Neural cell (in vitro differentiated cells): Measurements from ENCODE around the gene CTNNBL1.

ENCODE experiments used
- TAF1 ChIP-seq: IDR thresholded peaks from 2 replicates; pipeline ENCODE4 v1.6.1; 2012; ENCODE audit warnings: low read depth
- TF ChIP-seq, protein P1 (sequence below): fragments of 450-650 bp; IDR thresholded peaks from 2 replicates; pipeline ENCODE4 v1.5.1; 2014; ENCODE audit warnings: antibody characterized with exemption, mild to moderate bottlenecking, moderate library complexity; ENCODE audit not compliant: poor library complexity, severe bottlenecking

DNA sequence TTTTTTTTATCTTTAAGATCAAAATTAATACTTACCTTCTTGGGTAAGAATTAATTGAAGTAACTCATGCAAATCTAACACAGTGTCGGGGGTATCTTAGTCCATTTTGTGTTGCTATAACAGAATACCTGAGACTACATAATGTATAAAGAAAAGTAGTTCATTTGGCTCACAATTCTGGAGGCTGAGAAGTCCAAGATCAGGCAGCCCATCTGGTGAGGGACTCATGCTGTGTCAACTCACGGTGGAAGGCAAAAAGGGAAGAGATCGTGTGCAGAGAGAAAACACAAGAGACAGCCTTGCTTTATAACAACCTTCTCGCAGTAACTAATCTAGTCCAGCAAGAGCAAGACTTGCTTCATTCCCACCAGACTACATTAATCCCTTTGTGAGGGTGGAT, 116.2 kb downstream of the CTNNBL1 start:
- TF ChIP-seq TAF1, result no peak
- TF ChIP-seq, protein P1, sequence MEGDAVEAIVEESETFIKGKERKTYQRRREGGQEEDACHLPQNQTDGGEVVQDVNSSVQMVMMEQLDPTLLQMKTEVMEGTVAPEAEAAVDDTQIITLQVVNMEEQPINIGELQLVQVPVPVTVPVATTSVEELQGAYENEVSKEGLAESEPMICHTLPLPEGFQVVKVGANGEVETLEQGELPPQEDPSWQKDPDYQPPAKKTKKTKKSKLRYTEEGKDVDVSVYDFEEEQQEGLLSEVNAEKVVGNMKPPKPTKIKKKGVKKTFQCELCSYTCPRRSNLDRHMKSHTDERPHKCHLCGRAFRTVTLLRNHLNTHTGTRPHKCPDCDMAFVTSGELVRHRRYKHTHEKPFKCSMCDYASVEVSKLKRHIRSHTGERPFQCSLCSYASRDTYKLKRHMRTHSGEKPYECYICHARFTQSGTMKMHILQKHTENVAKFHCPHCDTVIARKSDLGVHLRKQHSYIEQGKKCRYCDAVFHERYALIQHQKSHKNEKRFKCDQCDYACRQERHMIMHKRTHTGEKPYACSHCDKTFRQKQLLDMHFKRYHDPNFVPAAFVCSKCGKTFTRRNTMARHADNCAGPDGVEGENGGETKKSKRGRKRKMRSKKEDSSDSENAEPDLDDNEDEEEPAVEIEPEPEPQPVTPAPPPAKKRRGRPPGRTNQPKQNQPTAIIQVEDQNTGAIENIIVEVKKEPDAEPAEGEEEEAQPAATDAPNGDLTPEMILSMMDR, result no peak
